Keratinocyte (primary cell): ENCODE data around the gene CYCS. TPM values are rescaled to one million over a fixed set of nuclear protein-coding genes. Genes with fewer than 3 reads are reported as not detected.

Experiments
- DNase-seq: peaks from one replicate; pipeline ENCODE4 v3.0.0-alpha.2; 2011; ENCODE audit warnings: low read depth, missing footprints, low spot score
- FAIRE-seq: peaks from 2 replicates; lab custom pipeline; 2011; peaks lifted over from hg19 to GRCh38; lab: Jason Lieb, UNC
- H2AFZ ChIP-seq: 2 replicates; pipeline ENCODE4 v1.6.0; 2012; ENCODE audit warnings: low read length, control low read depth, inconsistent platforms; ENCODE audit not compliant: control insufficient read depth
- H3K27ac ChIP-seq: 2 replicates; pipeline ENCODE4 v1.5.1; 2011; ENCODE audit warnings: low read length; ENCODE audit not compliant: control insufficient read depth, insufficient read depth
- H3K27me3 ChIP-seq: 3 replicates; pipeline ENCODE4 v1.6.0; 2011; ENCODE audit warnings: low read length; ENCODE audit not compliant: control insufficient read depth, insufficient read depth; ENCODE audit errors: extremely low read depth
- H3K36me3 ChIP-seq, 2 experiments: 2 replicates in 1 of 2; 3 replicates in 1 of 2; pipeline ENCODE4 v1.5.1; 2011; ENCODE audit warnings: low read length in 2 of 2, mild to moderate bottlenecking in 1 of 2; ENCODE audit not compliant: control insufficient read depth in 2 of 2, insufficient read depth in 2 of 2; ENCODE audit errors: extremely low read depth in 1 of 2
- H3K4me1 ChIP-seq: 3 replicates; pipeline ENCODE4 v1.5.1; 2011; ENCODE audit warnings: low read length; ENCODE audit not compliant: control insufficient read depth, insufficient read depth; ENCODE audit errors: extremely low read depth
- H3K4me2 ChIP-seq: 3 replicates; pipeline ENCODE4 v1.6.0; 2011; ENCODE audit warnings: low read depth, low read length; ENCODE audit not compliant: control insufficient read depth, insufficient read depth; ENCODE audit errors: extremely low read depth
- H3K4me3 ChIP-seq, 3 experiments: fragments of 200-600 bp in 1 of 3; sonication (generic) in 1 of 3; 2 replicates in 2 of 3; 3 replicates in 1 of 3; pipeline ENCODE4 v1.5.1; 2011 to 2016; ENCODE audit warnings: low read length in 3 of 3, mild to moderate bottlenecking in 3 of 3, control low read depth in 2 of 3, inconsistent platforms in 1 of 3, low read depth in 1 of 3, mixed read lengths in 1 of 3, mixed run types in 1 of 3, moderate library complexity in 1 of 3; ENCODE audit not compliant: control insufficient read depth in 2 of 3, insufficient read depth in 2 of 3; ENCODE audit errors: extremely low read depth in 1 of 3
- H3K79me2 ChIP-seq: 2 replicates; pipeline ENCODE4 v1.6.0; 2012; ENCODE audit warnings: low read length; ENCODE audit not compliant: control insufficient read depth, insufficient read depth
- H3K9ac ChIP-seq: 3 replicates; pipeline ENCODE4 v1.6.0; 2011; ENCODE audit warnings: low read length; ENCODE audit not compliant: control insufficient read depth, insufficient read depth; ENCODE audit errors: extremely low read depth
- H3K9me1 ChIP-seq: 3 replicates; pipeline ENCODE4 v1.6.0; 2011; ENCODE audit warnings: low read length; ENCODE audit not compliant: control insufficient read depth, insufficient read depth; ENCODE audit errors: extremely low read depth
- H3K9me3 ChIP-seq: 2 replicates; pipeline ENCODE4 v1.5.1; 2012; ENCODE audit warnings: low read depth, low read length; ENCODE audit not compliant: control insufficient read depth
- H4K20me1 ChIP-seq: 3 replicates; pipeline ENCODE4 v1.6.0; 2011; ENCODE audit warnings: low read length; ENCODE audit not compliant: control insufficient read depth, insufficient read depth; ENCODE audit errors: extremely low read depth
- CTCF ChIP-seq, 3 experiments: IDR thresholded peaks in 1 of 3; conservative IDR thresholded peaks in 1 of 3; optimal IDR thresholded peaks in 1 of 3; 2 replicates in 2 of 3; 3 replicates in 1 of 3; pipeline versions ENCODE3 to v1.5.1; 2011; ENCODE audit warnings: low read length in 3 of 3, mild to moderate bottlenecking in 3 of 3, moderate library complexity in 2 of 3, control low read depth in 1 of 3, inconsistent platforms in 1 of 3; ENCODE audit not compliant: insufficient read depth in 2 of 3; ENCODE audit errors: extremely low read depth in 1 of 3
- EZH2 ChIP-seq: IDR thresholded peaks from one replicate; pipeline ENCODE4 v1.6.1; 2012; ENCODE audit warnings: inconsistent platforms, mild to moderate bottlenecking, low read length, moderate library complexity
- dilution Hi-C: fragments of 300-500 bp; cut with MboI; formaldehyde crosslinking; loops from one replicate; pipeline ENCODE4 v1.7.0; 2020; ENCODE audit warnings: low sequenced_read_pairs; ENCODE audit not compliant: extremely low pct_ligation_motif_present
- polyA plus RNA-seq, 5 experiments: library from polyadenylated mRNA; depleted of rRNA in 3 of 5; stranded (reverse) in 3 of 5; stranded (forward) in 1 of 5; unstranded in 1 of 5; fragments of >200 nt; gene quantifications; 1 replicate in 1 of 5; 2 replicates in 3 of 5; 3 replicates in 1 of 5; pipeline versions ENCODE4 v1.2.1 to v1.2.3, GENCODE V29; 2011 to 2012; ENCODE audit warnings: missing spikeins in 2 of 5, low read depth in 1 of 5, low replicate concordance in 1 of 5

Gene CYCS
- polyA plus RNA-seq, 1 donor (not counting 4 experiments of a cell fraction or from before 2014, with no cell fraction given) = 176 TPM

GRCh38 chr7:25158966-25159365 lies 33.9 kb upstream of the CYCS start:
- Histone ChIP-seq H3K4me1 (no peaks in the 10 kb centered on the region), H2AFZ (no peak overlapping the region), H3K27ac (no peak overlapping the region), H3K4me3 (no peak overlapping the region), H3K4me2 (no peak overlapping the region), H3K9me1 (no peaks in the 10 kb centered on the region), H3K9ac (no peak overlapping the region), H3K9me3 (no peaks in the 10 kb centered on the region), H3K27me3 (no peaks in the 10 kb centered on the region), H3K36me3 (no peaks in the 10 kb centered on the region), H4K20me1 (no peaks in the 10 kb centered on the region), H3K79me2 (no peaks in the 10 kb centered on the region)
- FAIRE-seq (no peak), DNase-seq (no peak)
- no peak for TF ChIP-seq CTCF (optimal IDR thresholded peaks at IDR 0.05 in 1 of 3, IDR thresholded peaks at IDR 0.05 in 1 of 3, conservative IDR thresholded peaks at IDR 0.05 in 1 of 3; ENCODE audit: extremely low read depth in 1 of 3, insufficient read depth in 2 of 3, low read length in 3 of 3)
- TF ChIP-seq EZH2 = no peak
- dilution Hi-C loops = no loop called here

- no peaks in the 10 kb centered on the region for H3K79me2 ChIP-seq
- H3K27me3 ChIP-seq = no peaks in the 10 kb centered on the region
- H3K4me3 ChIP-seq = no peak overlapping the region
- H3K4me2 ChIP-seq = no peak overlapping the region
- no peaks in the 10 kb centered on the region for H3K4me1 ChIP-seq
- TF ChIP-seq CTCF (optimal IDR thresholded peaks at IDR 0.05 in 1 of 3, IDR thresholded peaks at IDR 0.05 in 1 of 3, conservative IDR thresholded peaks at IDR 0.05 in 1 of 3; ENCODE audit: extremely low read depth in 1 of 3, insufficient read depth in 2 of 3, low read length in 3 of 3) (no peak), EZH2 (no peak)
- no peaks in the 10 kb centered on the region for H3K36me3 ChIP-seq
- H4K20me1 ChIP-seq = no peaks in the 10 kb centered on the region
- no peaks in the 10 kb centered on the region for H3K9me3 ChIP-seq
- FAIRE-seq (no peak), DNase-seq (no peak)
- H3K27ac ChIP-seq = no peak overlapping the region
- dilution Hi-C loops = no loop called here
- no peak overlapping the region for H3K9ac ChIP-seq
- no peak overlapping the region for H2AFZ ChIP-seq
- H3K9me1 ChIP-seq = no peaks in the 10 kb centered on the region
Measured at GRCh38 chr7:25151773-25152172, 26.7 kb upstream of the CYCS start.
